BLaER1 (cell line): ENCODE measurements around the gene GDF7.

Source experiments
- H3K27ac ChIP-seq: shearing (Covaris generic); formaldehyde crosslinking; 2 replicates; pipeline ENCODE4 v1.8.1; 2022
- H3K27me3 ChIP-seq: shearing (Covaris generic); formaldehyde crosslinking; 2 replicates; pipeline ENCODE4 v1.8.1; 2022
- H3K36me3 ChIP-seq: shearing (Covaris generic); formaldehyde crosslinking; 2 replicates; pipeline ENCODE4 v1.8.1; 2022
- H3K4me1 ChIP-seq: shearing (Covaris generic); formaldehyde crosslinking; 2 replicates; pipeline ENCODE4 v1.8.1; 2022
- H3K4me2 ChIP-seq: shearing (Covaris generic); formaldehyde crosslinking; 2 replicates; pipeline ENCODE4 v1.8.1; 2022
- H3K4me3 ChIP-seq: shearing (Covaris generic); formaldehyde crosslinking; 2 replicates; pipeline ENCODE4 v1.8.1; 2022
- H3K9ac ChIP-seq: shearing (Covaris generic); formaldehyde crosslinking; 2 replicates; pipeline ENCODE4 v1.8.1; 2022
- H3K9me3 ChIP-seq: shearing (Covaris generic); formaldehyde crosslinking; 2 replicates; pipeline ENCODE4 v1.8.1; 2022
- H4K20me1 ChIP-seq: shearing (Covaris generic); formaldehyde crosslinking; 2 replicates; pipeline ENCODE4 v1.8.1; 2022
- Cebpa-rat ChIP-seq: shearing (Covaris generic); IDR thresholded peaks from 2 replicates; pipeline ENCODE4 v1.8.1; 2022

GDF7 gene

GRCh38 chr2:20691076-20691734 lies 24.3 kb downstream of the GDF7 start:
- H3K36me3 ChIP-seq = peaks cover 79% of the 10 kb centered on the region
- no peak overlapping the region for H3K4me2 ChIP-seq
- no peaks in the 10 kb centered on the region for H4K20me1 ChIP-seq

DNA sequence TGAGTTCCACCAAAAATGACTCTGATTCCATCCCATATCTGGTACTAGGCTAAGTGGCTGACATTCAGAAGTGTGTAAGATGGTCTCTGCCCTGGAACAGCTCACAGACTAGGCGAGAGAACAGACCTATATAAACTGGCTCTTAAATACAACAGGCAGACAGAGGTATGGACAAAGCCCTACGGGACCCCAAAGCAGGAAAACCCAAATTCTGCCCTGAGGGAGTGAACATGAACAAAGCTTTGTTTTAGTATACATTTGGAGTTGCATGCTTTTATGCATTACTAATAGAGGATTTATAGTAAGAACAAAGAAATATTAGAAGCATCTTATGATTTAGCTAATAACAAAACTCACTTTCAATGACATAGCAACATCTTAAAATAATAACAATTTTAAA lies 25.1 kb downstream of the GDF7 start:
- TF ChIP-seq Cebpa-rat = no peak
- Histone ChIP-seq H3K9ac (no peak overlapping the region), H3K27ac (no peak overlapping the region)

More at GRCh38 chr2:20691076-20691734, 24.3 kb downstream of the GDF7 start:
- no peak overlapping the region for H3K9ac ChIP-seq
- no peak for TF ChIP-seq Cebpa-rat
- no peaks in the 10 kb centered on the region for H3K4me1 ChIP-seq
- no peaks in the 10 kb centered on the region for H3K27me3 ChIP-seq
- no peak overlapping the region for H3K27ac ChIP-seq
- H3K4me3 ChIP-seq = no peak overlapping the region
- no peaks in the 10 kb centered on the region for H3K9me3 ChIP-seq

DNA sequence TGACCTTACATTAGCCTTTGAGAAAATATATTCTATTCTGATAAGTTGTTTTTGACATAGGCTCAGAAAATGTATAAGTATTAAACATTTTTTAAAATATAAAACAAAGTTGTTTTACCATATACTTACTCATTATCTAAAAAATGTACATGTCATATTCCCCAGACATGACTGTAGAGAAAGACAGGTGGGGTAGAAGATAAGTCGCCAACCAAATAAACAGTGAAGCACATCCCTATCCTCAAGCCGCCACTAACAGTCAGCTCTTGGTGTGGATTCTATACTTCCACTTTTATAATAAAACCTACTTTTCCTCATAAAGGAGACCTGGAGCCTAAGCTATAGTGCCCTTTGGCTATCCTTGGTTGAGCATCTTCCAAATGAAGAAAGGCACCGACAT lies 26.4 kb downstream of the GDF7 start:
- TF ChIP-seq Cebpa-rat = no peak
- no peaks in the 10 kb centered on the region for H4K20me1 ChIP-seq
- no peaks in the 10 kb centered on the region for H3K27me3 ChIP-seq

More for the DNA sequence above, 25.1 kb downstream of the GDF7 start:
- peaks cover 79% of the 10 kb centered on the region for H3K36me3 ChIP-seq
- no peak overlapping the region for H3K4me2 ChIP-seq
- no peaks in the 10 kb centered on the region for H3K9me3 ChIP-seq
- no peaks in the 10 kb centered on the region for H3K4me1 ChIP-seq
- H4K20me1 ChIP-seq = no peaks in the 10 kb centered on the region
- no peak overlapping the region for H3K4me3 ChIP-seq
- H3K27me3 ChIP-seq = no peaks in the 10 kb centered on the region

GRCh38 chr2:20696366-20696765 lies 29.4 kb downstream of the GDF7 start:
- Histone ChIP-seq H3K9me3 (no peaks in the 10 kb centered on the region), H3K9ac (no peak overlapping the region), H3K36me3 (peaks cover 53% of the 10 kb centered on the region), H3K27me3 (no peaks in the 10 kb centered on the region), H3K27ac (no peak overlapping the region), H4K20me1 (no peaks in the 10 kb centered on the region), H3K4me2 (no peak overlapping the region), H3K4me1 (peaks cover 21% of the 10 kb centered on the region), H3K4me3 (no peak overlapping the region)
- TF ChIP-seq Cebpa-rat = no peak

More for the DNA sequence above, 26.4 kb downstream of the GDF7 start:
- Histone ChIP-seq H3K27ac (no peak overlapping the region), H3K9me3 (no peaks in the 10 kb centered on the region), H3K4me2 (no peak overlapping the region), H3K9ac (no peak overlapping the region), H3K36me3 (peaks cover 71% of the 10 kb centered on the region), H3K4me3 (no peak overlapping the region), H3K4me1 (peaks cover 3% of the 10 kb centered on the region)

- Histone ChIP-seq H4K20me1 (no peaks in the 10 kb centered on the region), H3K4me2 (no peak overlapping the region), H3K27me3 (no peaks in the 10 kb centered on the region), H3K9me3 (no peaks in the 10 kb centered on the region), H3K4me3 (no peak overlapping the region), H3K27ac (no peak overlapping the region), H3K9ac (no peak overlapping the region), H3K36me3 (peaks cover 52% of the 10 kb centered on the region), H3K4me1 (peaks cover 21% of the 10 kb centered on the region)
- no peak for TF ChIP-seq Cebpa-rat
Observed at GRCh38 chr2:20697322-20697934, 30.5 kb downstream of the GDF7 start.

- H3K27ac ChIP-seq = peak overlapping the region; percentile 19; the same call in 1 of the 2 replicates
- H3K36me3 ChIP-seq = peaks cover 39% of the 10 kb centered on the region
- H3K9ac ChIP-seq = no peak overlapping the region
- no peak overlapping the region for H3K4me3 ChIP-seq
- H4K20me1 ChIP-seq = no peaks in the 10 kb centered on the region
- peaks cover 21% of the 10 kb centered on the region for H3K4me1 ChIP-seq
- no peaks in the 10 kb centered on the region for H3K9me3 ChIP-seq
- H3K27me3 ChIP-seq = no peaks in the 10 kb centered on the region
- no peak for TF ChIP-seq Cebpa-rat
- H3K4me2 ChIP-seq = peak overlapping the region; percentile 74
Observed at GRCh38 chr2:20698916-20699613, 32.1 kb downstream of the GDF7 start.

GRCh38 chr2:20702563-20702962 lies 35.6 kb downstream of the GDF7 start:
- Histone ChIP-seq H3K4me2 (no peak overlapping the region), H3K27ac (no peak overlapping the region), H4K20me1 (peaks cover 10% of the 10 kb centered on the region; the same call in 1 of the 2 replicates), H3K27me3 (no peaks in the 10 kb centered on the region), H3K4me3 (no peak overlapping the region), H3K36me3 (peaks cover 21% of the 10 kb centered on the region), H3K9ac (no peak overlapping the region), H3K4me1 (peaks cover 21% of the 10 kb centered on the region), H3K9me3 (no peaks in the 10 kb centered on the region)
- no peak for TF ChIP-seq Cebpa-rat

DNA sequence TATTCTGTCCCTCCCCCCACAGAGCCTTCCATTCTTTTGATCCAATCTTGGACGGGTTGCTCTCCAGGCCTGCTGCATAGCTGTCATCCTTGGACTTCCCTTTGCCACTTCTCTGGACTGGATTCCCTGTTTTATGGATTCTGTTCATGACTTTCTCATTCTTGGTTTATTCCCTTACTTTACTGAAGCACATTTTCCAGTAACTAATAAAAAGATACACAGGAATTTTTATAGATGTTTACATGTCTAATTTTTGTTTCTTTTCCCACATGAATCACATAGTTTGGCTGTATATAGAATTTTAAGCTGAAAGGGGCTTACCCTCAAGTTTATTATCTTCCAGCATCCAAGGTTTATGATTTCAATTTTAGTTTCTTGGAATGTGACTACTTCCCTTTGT lies 37.9 kb downstream of the GDF7 start:
- H3K9me3 ChIP-seq = no peaks in the 10 kb centered on the region
- no peak for TF ChIP-seq Cebpa-rat
- H3K9ac ChIP-seq = no peak overlapping the region
- H3K36me3 ChIP-seq = peaks cover 13% of the 10 kb centered on the region
- H3K4me2 ChIP-seq = no peak overlapping the region
- no peak overlapping the region for H3K27ac ChIP-seq
- no peaks in the 10 kb centered on the region for H3K27me3 ChIP-seq
- H3K4me3 ChIP-seq = no peak overlapping the region
- H4K20me1 ChIP-seq = peaks cover 25% of the 10 kb centered on the region; the same call in 1 of the 2 replicates
- H3K4me1 ChIP-seq = peaks cover 3% of the 10 kb centered on the region

GRCh38 chr2:20706217-20706616 lies 39.3 kb downstream of the GDF7 start:
- TF ChIP-seq Cebpa-rat = no peak
- Histone ChIP-seq H3K4me3 (no peak overlapping the region), H3K9ac (no peak overlapping the region), H3K4me2 (no peak overlapping the region), H3K9me3 (no peaks in the 10 kb centered on the region; the same call in 1 of the 2 replicates), H3K27ac (no peak overlapping the region), H3K36me3 (peaks cover 15% of the 10 kb centered on the region), H3K4me1 (no peaks in the 10 kb centered on the region), H3K27me3 (no peaks in the 10 kb centered on the region), H4K20me1 (peaks cover 25% of the 10 kb centered on the region; the same call in 1 of the 2 replicates)

DNA sequence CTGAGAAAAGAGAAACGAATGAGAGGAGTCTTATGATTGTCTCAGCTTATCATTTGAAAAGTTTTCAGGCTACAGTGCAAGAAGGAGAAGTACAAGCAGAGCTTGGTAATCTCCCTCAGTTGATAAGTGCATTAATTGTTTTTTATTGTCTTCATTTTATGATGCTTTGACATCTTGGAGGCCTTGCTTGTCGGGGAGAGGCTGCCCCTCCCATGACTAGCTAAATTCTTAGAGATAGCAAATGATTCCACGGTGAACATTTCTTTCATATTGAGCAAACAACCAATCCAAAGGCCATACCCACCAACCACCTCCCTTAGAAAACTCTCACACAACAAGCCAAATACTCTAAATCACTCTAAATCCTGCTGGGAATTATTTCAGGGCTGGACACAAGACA lies 39.8 kb downstream of the GDF7 start:
- Histone ChIP-seq H3K4me3 (no peak overlapping the region), H4K20me1 (peaks cover 25% of the 10 kb centered on the region; the same call in 1 of the 2 replicates), H3K36me3 (peaks cover 20% of the 10 kb centered on the region), H3K9me3 (peaks cover 6% of the 10 kb centered on the region; the same call in 1 of the 2 replicates), H3K27me3 (no peaks in the 10 kb centered on the region), H3K4me1 (no peaks in the 10 kb centered on the region), H3K9ac (no peak overlapping the region), H3K4me2 (no peak overlapping the region), H3K27ac (no peak overlapping the region)
- TF ChIP-seq Cebpa-rat = no peak
